ENCODE data around the gene ADD3.

The ADD3 gene

DNA sequence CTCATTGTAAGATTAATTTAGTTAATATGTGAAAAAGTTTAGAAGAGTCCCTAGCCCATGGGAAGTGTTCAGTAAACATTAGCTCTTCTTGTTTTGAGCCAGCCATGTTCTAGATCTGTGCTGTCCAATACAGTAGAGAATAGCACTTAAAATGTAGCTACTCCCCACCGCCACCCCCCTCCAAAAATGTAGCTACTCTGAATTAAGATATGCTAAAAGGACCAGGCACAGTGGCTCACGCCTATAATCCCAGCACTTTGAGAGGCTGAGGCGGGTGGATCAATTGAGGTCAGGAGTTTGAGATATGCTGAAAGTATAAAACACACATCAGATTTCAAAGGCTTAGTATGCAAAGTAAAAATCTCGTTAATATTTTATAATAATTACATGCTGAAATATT is 152.3 kb downstream of the ADD3 start:
- DNase-seq = no peak

DNA sequence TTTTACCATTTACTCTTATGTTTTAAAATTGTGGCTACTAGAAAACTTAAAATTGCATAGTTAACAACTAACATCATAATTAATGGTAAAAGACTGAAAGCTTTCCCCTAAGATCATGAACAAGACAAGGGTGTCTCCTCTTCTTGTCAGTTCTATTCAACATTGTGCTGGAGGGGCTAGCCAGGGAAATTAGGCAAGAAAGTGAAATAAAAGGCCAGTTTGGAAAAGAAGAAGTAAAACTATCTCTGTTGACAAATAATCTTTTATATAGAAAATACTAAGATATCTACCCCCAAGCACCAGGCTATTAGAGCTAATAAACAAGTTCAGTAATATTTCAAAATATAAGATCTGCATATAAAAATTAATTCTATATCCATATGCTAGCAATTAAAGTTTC is 152.7 kb downstream of the ADD3 start:
- DNase-seq = no peak

DNA sequence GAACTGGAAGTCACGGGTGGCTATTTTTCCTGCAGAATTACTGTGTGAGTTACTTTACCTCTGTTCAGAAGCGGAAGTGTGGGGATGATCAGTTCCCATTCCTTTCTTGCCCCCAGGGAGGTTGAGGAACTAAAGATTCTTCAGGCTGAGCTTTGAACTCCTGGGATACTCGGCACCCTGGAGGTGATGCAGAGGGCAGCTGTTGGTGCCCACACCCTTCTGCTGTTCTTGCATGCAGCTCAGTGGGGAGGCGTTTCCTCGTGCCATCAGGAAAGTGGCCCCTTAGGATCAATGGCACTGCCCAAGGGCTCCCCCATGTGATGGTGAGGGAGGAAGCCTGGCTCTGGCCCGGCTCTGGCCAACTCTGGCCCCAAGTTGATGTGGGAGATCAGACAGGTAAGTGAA is 155.0 kb downstream of the ADD3 start:
- no peak for DNase-seq

DNA sequence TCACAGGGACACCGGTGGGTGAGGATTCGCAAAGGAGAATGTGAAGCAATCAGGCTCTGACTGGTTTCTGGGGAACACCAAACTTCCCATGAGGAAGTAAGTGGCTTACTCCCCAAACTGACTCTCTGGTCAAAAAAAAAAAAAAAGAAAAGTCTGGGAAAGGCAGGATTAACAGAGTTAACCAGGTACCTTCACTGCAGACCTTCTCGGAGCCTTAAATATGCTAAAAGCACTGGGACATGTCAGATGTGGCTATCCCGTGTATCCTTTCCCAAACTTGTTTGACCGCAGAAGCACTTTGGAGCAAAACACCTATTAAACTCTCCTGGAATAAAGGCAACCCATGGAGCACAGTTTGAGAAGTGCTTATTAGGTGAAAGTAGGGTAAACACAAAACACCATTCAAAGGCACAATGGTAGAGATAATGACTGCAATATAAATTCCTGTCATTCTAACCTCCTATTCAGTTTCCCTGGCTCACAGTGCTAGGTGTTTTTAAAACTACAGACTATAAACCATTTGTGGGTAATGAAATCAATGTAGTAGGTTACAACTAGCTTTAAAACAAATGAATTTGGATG is 155.5 kb downstream of the ADD3 start:
- no peak for DNase-seq

DNA sequence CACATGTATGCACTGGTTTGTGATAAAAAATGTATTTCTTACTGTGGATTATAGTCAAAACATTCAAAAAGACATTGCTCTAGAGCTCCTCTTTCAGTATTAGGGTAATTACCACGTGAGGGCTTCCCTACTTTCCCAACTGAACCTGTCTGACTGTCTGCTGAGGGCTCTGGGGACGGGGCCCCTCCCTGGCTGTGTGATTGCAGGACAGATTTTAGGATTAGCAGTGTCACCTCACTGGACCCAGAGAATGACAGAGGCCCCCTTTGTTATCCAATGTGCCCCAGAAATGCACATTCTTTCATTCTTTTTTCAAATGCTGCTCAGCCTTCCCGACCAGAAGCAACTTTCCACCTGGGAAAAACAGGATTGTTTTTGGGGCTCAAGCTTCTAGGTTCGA is 156.1 kb downstream of the ADD3 start:
- no peak for DNase-seq

DNA sequence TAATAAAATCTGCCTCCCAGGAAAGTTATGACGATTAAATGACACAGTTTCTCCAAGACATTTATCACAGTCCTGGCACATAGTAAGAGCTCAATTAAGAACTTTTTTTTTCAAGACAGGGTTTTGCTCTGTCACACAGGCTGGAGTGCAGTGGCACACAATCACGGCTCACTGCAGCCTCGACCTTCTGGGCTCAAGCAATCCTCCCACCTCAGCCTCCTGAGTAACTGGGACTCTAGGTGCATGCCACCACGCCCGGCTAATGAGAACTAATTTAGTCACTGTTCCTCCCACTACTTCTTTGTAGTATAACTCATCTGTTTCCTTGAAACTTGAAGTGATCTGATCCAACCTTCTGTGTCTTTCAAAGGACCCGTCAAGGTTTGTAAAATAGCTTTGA is 157.5 kb downstream of the ADD3 start:
- DNase-seq = no peak

DNA sequence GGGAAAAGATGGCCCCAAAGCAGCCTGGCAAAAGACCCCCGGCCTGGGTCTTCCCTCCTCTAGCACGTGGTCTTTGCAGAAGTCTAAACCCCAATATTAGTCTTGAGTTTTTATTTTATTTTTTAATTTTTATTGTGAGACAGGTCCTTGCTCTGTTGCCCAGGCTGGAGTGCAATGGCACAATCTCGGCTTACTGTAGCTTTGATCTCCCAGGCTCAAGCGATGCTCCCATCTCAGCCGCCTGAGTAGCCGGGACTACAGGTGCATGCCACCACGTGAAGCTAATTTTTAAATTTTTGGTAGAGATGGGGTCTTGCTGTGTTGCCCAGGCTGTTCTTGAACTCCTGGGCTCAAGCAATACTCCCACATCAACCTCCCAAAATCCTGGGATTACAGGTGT is 159.4 kb downstream of the ADD3 start:
- no peak for DNase-seq

DNA sequence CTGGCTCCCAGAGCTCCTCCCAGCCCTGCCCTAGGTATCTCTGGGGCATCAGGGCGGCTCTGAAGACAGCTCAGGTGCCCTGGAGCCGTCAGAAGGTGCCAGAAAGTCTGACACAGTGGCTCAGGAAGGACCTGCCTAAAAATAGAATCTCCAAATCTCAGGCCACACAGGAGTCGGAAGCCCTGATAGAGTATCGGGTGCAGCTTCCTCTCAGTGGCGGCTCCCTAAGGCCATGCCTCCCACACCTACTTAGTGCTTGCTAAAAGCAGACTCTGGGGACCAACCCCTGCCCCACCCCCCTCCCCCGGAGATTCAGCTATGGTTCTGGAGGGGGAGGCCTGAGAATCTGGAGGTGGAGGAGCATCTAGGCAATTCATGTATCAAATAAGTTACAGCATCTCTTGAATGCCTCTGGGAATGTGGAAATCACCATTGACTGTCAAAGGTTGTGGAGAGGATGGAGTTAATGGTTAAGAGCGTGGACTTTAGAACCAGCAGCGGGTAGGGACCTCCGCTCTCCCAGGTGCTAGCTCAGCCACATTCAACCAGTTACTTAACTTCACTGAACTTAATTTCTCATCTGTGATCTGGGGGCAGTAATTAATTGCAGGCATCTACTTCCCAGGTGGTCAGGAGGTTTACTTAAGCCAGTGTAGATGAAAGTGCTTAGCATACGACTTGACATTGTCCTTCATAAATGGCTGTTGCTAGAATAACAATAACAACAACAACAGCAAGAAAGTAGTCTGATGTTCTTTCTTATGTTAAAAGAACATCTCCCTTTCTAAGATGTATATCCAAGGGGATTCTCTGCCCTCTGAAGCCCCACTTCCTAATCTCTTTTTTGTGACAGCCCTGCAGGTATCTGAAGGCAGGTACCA is 161.1 kb downstream of the ADD3 start:
- DNase-seq = no peak

DNA sequence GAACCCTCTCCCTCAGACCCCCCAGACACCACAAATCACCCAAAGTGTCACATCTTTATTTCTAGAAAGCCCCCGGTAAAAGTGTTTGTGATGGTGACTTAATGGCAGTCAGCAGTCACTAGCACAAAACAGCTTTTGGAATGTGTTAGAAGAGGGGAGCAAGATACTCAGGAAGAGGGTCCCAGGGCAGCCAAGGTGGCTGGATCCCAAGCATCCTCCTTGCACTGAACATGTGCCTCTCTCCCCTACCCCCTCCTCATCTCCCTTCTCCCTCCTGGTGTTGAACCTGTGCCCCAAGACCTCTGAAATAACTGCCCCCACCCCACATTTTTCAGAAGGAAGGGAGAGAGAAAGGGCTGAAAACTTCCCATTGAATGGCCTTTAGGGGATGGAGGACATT is 161.8 kb downstream of the ADD3 start:
- DNase-seq = no peak

DNA sequence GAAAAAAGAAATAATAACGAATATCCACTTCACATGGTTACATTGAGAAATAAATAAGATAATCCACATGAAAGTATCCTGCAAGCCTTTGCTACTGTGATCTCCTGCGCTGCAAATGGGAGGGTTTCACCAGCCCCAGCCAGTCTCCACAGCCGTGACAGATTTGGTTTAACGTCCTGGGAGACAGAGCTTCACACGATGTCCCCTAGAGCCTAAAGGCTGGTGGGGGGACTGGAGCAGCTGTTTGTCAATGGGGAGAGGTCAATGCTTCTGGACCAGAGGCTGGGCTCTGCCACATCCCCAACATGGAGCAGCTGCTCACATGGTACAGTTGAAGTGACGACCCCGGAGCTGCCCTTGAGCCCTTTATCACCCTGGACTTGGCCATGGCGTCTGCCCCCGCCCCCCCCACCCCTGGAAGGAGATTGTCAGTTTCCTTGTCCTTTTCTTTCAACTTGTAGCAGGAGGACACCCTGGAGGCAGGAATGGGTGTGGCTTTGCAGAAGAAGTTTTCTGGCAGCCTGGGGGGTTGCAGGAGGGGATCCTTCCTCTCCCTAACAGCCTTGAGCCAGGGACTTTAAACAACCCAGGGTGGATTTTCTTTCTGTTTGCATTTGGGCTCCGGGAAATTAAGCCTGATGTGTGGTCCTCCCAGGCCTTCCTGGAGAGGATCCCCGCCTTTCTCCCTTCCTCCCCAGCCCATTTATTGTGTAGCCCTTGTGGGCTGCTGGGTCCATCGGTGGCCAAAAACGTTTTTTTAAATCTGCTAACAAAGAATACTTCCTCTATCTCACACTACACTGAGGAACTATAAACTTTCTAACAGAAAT is 162.6 kb downstream of the ADD3 start:
- no peak for DNase-seq

DNA sequence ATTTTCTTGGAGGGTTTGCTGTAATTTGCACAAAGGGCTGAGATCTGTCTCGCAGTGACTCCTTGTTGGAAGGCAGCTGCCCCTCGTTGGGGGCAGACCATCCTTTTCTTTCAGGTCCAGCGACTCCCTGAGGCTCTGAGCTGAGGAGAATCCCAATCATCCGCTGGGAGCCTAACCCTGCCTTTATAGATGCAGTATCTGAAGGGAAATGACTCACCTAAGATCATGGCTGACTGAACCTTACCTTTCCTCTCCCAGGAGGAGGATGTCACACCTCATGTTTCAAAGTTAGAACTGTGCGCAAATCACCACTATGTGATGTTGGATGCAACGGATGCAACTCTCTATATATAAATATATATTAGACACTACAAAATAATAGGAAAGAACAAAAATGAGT is 163.2 kb downstream of the ADD3 start:
- DNase-seq = no peak

DNA sequence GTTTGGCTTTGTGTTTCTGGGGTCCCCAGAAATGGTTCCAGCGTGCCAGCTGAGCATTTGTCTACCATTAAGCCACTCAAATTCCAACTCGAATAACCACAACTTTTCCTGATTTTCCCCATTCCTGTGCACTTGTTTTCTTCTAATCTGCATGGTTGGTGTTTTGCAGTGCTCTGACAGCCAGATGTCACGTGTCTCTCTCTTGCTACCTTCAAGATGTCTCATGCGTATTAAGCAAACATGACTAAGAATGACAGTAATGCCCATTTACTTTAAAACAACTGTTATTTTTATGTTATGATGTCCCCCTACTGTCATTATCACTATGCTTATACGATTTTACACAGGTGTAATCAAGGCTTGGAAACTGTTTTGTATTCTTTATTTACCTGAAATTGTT is 164.4 kb downstream of the ADD3 start:
- no peak for DNase-seq

DNA sequence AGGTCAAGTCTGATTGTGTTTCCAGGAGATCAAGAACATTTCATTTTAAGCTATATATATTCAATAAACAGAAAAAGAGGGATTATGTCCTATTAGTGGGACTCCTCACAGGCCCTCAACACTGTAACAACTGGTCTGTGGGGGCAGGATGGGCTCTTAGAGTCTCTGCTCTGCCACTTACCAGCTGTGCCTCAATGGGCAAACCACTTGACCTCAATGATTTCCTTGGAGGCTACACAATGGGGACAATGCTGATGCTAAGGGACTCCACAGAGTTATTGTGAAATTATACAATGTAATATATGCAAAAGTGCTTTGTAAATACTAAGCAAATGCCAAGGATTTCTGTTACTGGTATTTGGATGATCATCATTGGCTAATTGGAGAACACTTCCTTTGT is 166.4 kb downstream of the ADD3 start:
- no peak for DNase-seq

DNA sequence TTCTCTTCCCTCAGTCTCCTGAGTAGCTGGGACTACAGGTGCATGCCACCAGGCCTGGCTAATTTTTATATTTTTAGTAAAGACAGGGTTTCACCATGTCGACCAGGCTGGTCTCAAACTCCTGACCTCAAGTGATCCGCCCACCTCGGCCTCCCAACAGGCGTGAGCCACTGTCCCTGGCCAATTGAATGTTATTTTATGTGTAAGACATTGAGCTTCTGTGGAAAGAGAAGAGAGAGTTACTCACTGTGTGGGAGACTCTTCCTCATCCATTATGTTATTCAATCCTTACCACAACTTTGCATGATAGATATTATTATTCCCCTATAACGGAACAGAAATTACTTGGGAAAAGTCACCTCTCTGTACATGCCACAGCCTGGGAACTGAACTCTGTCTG is 167.0 kb downstream of the ADD3 start:
- no peak for DNase-seq

DNA sequence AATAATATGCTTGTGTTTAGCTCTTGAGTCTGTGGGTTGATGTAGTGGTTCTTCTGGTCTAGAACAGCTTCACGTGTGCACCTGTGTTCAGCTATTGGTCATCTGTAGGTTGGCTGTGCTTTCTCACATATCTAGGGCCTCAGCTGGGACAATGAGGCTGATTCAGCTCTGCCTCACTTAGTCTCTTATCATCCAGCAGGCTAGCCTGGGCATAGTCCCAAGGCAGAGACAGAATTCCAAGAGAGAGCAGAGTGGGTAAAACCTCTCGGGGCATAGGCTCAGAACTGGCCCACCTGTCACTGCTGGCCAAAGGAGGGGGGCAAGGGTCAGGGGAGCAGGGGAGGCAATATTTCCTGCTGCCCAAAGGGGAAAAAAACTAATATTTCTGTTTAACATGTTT is 167.6 kb downstream of the ADD3 start:
- no peak for DNase-seq

DNA sequence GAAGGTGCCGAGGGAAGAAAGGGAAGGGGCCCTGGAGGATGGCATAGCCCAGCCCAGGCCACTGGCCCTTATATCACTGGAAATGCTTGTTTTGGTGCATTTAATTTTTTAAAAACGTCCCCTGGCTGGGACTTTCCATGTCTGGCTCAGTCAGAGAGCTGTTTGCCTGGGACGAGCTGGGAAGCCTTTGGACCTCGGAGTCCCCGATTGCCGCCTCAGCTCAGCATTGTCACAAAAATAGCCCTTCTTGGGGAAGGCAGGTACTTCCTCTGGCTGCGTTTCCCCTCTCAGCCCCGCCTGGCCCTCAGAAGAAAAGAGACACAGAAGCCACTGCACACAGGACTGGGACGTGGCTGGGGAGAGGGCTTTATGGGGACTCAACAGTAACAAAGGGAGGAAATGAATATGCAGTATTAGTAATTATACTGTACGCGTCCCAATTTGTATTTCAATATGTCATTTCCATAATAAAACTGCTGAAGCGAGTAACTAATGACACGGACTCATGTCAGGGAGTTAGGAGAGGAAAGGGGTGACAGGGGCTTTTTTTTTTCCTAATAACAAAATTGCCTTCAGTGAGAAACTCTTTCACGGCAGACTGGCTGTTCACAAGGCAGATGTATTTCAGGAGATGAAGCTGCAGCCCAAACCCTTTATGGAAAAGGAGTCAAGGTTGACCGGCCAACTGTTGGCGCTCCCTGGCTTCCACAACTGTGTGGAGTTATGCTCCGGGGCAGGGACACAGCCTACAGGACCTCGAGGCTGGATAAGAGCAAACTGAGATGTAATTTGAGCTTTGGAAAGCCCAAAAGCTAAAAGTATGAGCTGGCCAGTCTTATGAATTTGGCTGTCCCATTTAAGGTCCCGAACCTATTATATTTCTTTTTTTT is 168.6 kb downstream of the ADD3 start:
- DNase-seq = no peak

DNA sequence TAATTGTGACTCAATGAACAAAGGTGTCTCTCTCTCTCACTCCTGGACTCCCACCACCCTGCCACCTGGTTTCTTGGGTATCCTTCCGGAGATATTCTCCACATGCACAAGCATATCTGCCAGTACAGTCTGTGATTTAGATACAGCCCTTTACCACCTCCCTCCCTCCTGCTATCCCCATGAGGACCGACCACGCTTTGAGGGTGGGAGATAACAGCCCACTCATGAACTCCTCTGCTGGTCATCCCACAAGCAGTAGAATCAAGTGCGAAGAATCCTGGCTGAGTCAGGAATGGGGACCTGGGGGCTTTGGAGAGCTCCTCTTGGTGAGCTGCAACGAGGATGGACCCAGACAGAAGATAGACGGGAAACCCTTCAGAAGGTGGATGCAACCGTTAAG is 171.4 kb downstream of the ADD3 start:
- DNase-seq = no peak

DNA sequence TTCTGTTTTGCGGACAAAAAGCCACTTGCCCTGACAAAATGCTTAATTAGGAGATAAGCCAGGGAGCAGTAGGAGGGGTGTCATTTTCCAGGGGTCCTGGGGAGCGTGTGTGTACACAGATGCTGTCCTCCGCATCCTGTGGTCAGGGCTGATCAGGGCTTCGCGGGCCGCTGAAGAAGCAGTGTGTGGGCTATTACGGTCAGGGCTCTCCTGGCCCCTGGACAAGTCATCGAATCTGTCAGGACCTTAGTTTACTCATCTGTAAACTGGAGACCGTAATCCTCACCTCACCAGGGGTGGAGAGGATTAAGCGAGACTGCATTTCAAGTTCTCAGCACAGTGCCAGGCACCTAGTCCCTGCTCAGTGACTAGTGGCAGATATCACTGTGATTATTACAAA is 173.7 kb downstream of the ADD3 start:
- no peak for DNase-seq

DNA sequence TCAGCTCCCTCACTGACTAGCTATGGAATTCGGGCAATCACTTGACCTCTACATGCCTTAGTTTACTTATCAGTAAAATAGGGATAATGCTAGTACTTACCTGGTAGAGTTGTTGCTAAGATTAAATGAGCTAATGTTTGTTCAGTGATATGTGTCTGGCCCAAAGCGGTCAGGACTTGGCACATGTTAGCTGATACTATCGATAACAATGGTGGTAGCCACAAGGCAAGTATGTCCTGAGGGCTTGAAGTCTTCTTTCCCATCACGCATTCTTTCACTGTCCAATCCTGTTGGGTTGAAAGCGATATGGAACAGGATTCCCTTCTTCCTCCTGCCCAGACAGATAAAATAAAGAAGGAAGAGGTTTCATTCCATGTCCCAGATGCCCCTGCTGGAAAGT is 174.1 kb downstream of the ADD3 start:
- no peak for DNase-seq

DNA sequence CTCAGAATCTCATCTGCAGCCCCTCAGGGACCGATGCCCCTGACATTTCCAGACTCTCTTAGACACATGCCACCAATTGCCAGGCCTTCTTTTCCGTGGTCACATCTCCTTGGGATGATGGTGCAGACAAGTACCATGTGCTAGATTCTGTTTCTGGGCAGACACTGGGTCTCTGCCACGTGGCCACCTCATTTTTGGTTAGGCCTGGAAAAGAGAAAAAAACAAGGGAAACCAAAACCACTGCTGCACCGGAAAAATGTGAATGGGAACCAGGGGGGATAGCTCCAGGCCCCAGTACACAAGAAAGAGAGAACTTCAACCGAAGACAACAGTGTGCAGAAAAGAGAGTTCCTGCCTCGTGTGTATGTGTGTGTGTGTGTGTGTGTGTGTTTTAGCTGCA is 176.6 kb downstream of the ADD3 start:
- peak in 1 of 2 donors; percentile 47 for DNase-seq
